Brain pericyte (primary cell): ENCODE measurements around the gene LGALS8.

Experiments used
- DNase-seq: peaks from one replicate; pipeline ENCODE4 v3.0.0-alpha.2; 2012; ENCODE audit warnings: low read depth, low spot score

The LGALS8 gene

GRCh38 chr1:236509203-236509602 lies 14.6 kb upstream of the LGALS8 start:
- DNase-seq = no peak

- no peak for DNase-seq
Measured at GRCh38 chr1:236509647-236510401, 14.0 kb upstream of the LGALS8 start.

GRCh38 chr1:236511735-236512418 lies 11.9 kb upstream of the LGALS8 start:
- DNase-seq = no peak

- DNase-seq = no peak
Measured at GRCh38 chr1:236514703-236515442, 8.9 kb upstream of the LGALS8 start.

GRCh38 chr1:236515443-236515958 lies 8.3 kb upstream of the LGALS8 start:
- DNase-seq = no peak

- no peak for DNase-seq
Measured at GRCh38 chr1:236516929-236517704, 6.7 kb upstream of the LGALS8 start.

GRCh38 chr1:236518322-236518721 lies 5.5 kb upstream of the LGALS8 start:
- DNase-seq = no peak

GRCh38 chr1:236520445-236521005 lies 3.3 kb upstream of the LGALS8 start:
- DNase-seq = no peak

- no peak for DNase-seq
Measured at GRCh38 chr1:236522937-236523703, 662 bp upstream of the LGALS8 start.

- no peak for DNase-seq
Measured at GRCh38 chr1:236524142-236524894, 536 bp downstream of the LGALS8 start.

GRCh38 chr1:236524895-236525184 lies 1.1 kb downstream of the LGALS8 start:
- no peak for DNase-seq

- DNase-seq = no peak
Measured at GRCh38 chr1:236526079-236526478, 2.3 kb downstream of the LGALS8 start.

GRCh38 chr1:236530286-236530685 lies 6.5 kb downstream of the LGALS8 start:
- no peak for DNase-seq

- DNase-seq = no peak
Measured at GRCh38 chr1:236530959-236531358, 7.2 kb downstream of the LGALS8 start.

- DNase-seq = no peak
Measured at GRCh38 chr1:236532850-236533249, 9.1 kb downstream of the LGALS8 start.

GRCh38 chr1:236534151-236534651 lies 10.4 kb downstream of the LGALS8 start:
- no peak for DNase-seq

GRCh38 chr1:236535190-236535589 lies 11.4 kb downstream of the LGALS8 start:
- DNase-seq = no peak

GRCh38 chr1:236535662-236536161 lies 11.9 kb downstream of the LGALS8 start:
- no peak for DNase-seq

GRCh38 chr1:236536540-236536939 lies 12.8 kb downstream of the LGALS8 start:
- no peak for DNase-seq
